ENCODE measurements around the gene TGFB3. TPM values are rescaled to one million over a fixed set of nuclear protein-coding genes. Genes with fewer than 3 reads are reported as not detected.
A peak's percentile ranks its signal among the peaks of the same experiment; 100 is the strongest.

TGFB3 gene
- total RNA-seq, 8 experiments from 2014 or later: 0.96 to 21.7 (median 3.6) TPM

DNA sequence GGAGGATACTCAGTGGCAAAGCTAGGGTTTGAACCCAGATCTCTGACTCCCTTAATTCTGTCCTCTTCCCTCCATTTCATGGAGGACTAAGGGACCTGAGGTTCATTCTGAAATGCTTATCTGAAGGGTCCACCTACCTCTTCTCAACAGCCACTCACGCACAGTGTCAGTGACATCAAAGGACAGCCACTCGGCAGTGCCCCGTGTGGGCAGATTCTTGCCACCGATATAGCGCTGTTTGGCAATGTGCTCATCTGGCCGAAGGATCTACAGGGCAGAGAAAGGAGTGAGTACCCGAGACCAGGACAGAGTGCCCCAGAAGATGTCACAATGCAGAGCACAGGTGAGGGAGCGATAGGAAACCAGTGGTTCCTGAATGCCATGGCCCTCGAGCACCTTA, 10.8 kb downstream of the TGFB3 start:
- WGBS, 10 experiments: 80 to 100% (median 91%) methylated on average over 1 to 7 of the region's 9 CpGs; no CpG with 5 or more reads in 2 of the 10 experiments
- no peak overlapping the region for H3K27ac ChIP-seq
- in situ Hi-C loops (cut with MboI; ENCODE audit: low pct_unique_long_range_greater_than_20kb in 2 of 9, low sequenced_read_pairs in 9 of 9, unreplicated experiment in 9 of 9): loop anchor here in 3 of 9 experiments (10.0 to 25.0 kb wide), 3 partner anchors 56 to 259 kb away; no protein-coding TSS in a partner anchor
- H3K4me1 ChIP-seq (replicated peaks in 1 of 2): peaks cover 0 to 3% of the 10 kb centered on the region in 2 donors
- H3K4me3 ChIP-seq: no peak overlapping the region
- ATAC-seq (replicated peaks in 6 of 8): no peak

DNA sequence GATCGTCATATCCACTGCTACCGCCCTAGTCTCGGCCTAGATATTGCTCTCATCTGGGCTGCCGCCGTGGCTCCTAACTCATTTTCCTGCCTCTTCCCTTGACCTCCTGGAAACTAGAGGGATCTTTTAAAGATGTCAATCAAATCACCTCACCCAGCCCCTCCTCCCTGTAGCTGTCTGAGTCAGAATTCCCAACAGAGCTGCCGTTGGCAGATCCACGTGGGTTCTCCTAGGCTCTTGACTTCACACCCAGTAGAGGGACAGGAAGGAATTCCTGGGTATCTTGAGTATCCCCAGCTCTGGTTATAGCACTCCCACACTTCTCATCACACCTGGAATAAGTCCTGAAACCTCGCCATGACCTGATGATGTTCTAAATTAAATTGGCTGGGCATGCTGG, 11.9 kb downstream of the TGFB3 start:
- peak in 1 of 8 experiments; percentile 33 for ATAC-seq (replicated peaks in 6 of 8)
- in situ Hi-C loops (cut with MboI; ENCODE audit: low pct_unique_long_range_greater_than_20kb in 2 of 9, low sequenced_read_pairs in 9 of 9, unreplicated experiment in 9 of 9): loop anchor here in 3 of 9 experiments (10.0 to 25.0 kb wide), 3 partner anchors 55 to 258 kb away; no protein-coding TSS in a partner anchor
- Histone ChIP-seq H3K4me3 (no peak overlapping the region), H3K4me1 (replicated peaks in 1 of 2) (peaks cover 0 to 3% of the 10 kb centered on the region in 2 donors), H3K27ac (no peak overlapping the region)
- 67 to 95% (median 73%) methylated on average over 3 to 7 of the region's 8 CpGs; no CpG with 5 or more reads in 5 of the 10 experiments for WGBS, 10 experiments

DNA sequence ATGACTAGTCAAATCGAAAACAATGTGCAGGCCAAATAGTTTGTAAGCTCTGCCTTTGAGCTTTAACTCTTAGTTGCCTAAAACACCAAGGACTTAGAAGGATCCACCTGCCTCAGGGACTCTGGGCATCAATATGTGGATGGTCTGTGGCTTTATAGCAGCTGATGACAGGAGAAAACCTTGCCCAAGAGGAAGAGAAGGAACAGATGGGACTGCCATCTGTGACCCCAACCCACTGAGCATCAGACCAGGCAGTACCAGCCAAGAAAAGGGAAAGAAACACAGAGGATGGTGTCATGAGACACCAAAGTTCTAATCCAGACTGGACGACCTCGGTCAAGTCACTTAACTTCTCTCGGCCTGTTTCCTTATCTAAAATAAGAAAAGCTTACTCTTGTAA, 12.7 kb downstream of the TGFB3 start:
- Histone ChIP-seq H3K4me1 (replicated peaks in 1 of 2) (peaks cover 0 to 3% of the 10 kb centered on the region in 2 donors), H3K27ac (no peak overlapping the region), H3K4me3 (no peak overlapping the region)
- 0 to 100% (median 83%) methylated on average over 1 to 4 of the region's 4 CpGs; no CpG with 5 or more reads in 1 of the 10 experiments for WGBS, 10 experiments
- in situ Hi-C loops (cut with MboI; ENCODE audit: low pct_unique_long_range_greater_than_20kb in 2 of 9, low sequenced_read_pairs in 9 of 9, unreplicated experiment in 9 of 9): loop anchor here in 1 of 9 experiments (25.0 kb wide), 1 partner anchor 257 kb away; no protein-coding TSS in a partner anchor
- no peak for ATAC-seq (replicated peaks in 6 of 8)

GRCh38 chr14:75968456-75968855, 13.3 kb downstream of the TGFB3 start:
- no peak overlapping the region for H3K4me3 ChIP-seq
- ATAC-seq (replicated peaks in 6 of 8): peak in 3 of 8 experiments; percentile 48 to 80 (median 52)
- in situ Hi-C loops (cut with MboI; ENCODE audit: low pct_unique_long_range_greater_than_20kb in 2 of 9, low sequenced_read_pairs in 9 of 9, unreplicated experiment in 9 of 9): loop anchor here in 1 of 9 experiments (25.0 kb wide), 1 partner anchor 256 kb away; no protein-coding TSS in a partner anchor
- H3K4me1 ChIP-seq (replicated peaks in 1 of 2): peaks cover 0 to 3% of the 10 kb centered on the region in 2 donors
- 10 to 80% (median 74%) methylated on average over 1 to 4 of the region's 4 CpGs; no CpG with 5 or more reads in 5 of the 10 experiments for WGBS, 10 experiments
- H3K27ac ChIP-seq: no peak overlapping the region

DNA sequence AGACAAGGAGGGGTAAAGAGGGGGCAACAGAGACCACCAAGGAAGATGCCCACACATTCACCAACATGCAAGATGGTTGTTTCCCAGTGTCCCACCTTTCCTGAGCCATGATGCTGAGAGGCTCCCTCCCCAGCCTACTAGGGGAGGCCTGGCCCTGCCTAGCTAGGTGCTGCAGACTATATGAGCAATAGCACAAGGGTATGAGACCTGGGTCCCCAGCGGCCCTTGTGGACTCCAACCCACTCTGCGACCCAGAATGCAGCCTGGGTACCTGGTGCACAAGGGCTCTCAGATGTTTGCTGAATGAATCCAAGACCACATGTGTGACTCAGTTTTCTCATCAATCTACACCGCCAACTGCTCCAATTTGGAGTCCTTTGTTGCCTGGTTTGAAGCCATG, 13.9 kb downstream of the TGFB3 start:
- Histone ChIP-seq H3K4me3 (no peak overlapping the region), H3K4me1 (replicated peaks in 1 of 2) (no peaks in the 10 kb centered on the region), H3K27ac (no peak overlapping the region)
- ATAC-seq (replicated peaks in 6 of 8): no peak
- 80 to 100% (median 100%) methylated on average over 1 to 2 of the region's 3 CpGs; no CpG with 5 or more reads in 6 of the 10 experiments for WGBS, 10 experiments
- in situ Hi-C loops (cut with MboI; ENCODE audit: low pct_unique_long_range_greater_than_20kb in 2 of 9, low sequenced_read_pairs in 9 of 9, unreplicated experiment in 9 of 9): loop anchor here in 1 of 9 experiments (25.0 kb wide), 1 partner anchor 256 kb away; no protein-coding TSS in a partner anchor

DNA sequence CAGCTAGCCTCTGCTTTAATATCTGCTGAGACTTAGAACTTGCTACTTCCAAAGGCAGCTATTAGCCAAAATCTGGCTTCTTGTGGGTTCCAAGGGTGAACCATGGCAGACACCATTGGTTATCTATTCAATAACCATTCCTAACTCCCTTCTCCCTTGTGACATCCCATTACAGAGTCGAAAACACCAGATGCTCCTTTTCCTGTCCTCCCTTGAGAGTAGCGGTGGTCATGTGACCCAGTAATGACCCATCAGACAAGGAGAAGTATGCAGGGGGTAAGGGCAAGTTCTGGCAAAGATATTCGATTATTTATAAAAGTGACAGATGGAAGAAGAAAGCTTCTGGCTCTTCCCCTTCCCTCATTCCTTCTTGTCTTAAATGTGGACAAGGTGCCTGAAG, 20.1 kb downstream of the TGFB3 start:
- no peak overlapping the region for H3K27ac ChIP-seq
- in situ Hi-C loops (cut with MboI; ENCODE audit: low pct_unique_long_range_greater_than_20kb in 2 of 9, low sequenced_read_pairs in 9 of 9, unreplicated experiment in 9 of 9): loop anchor here in 1 of 9 experiments (25.0 kb wide), 1 partner anchor 249 kb away; no protein-coding TSS in a partner anchor
- 68 to 90% (median 83%) methylated on average over 3 of the region's 3 CpGs; no CpG with 5 or more reads in 4 of the 10 experiments for WGBS, 10 experiments
- H3K4me1 ChIP-seq (replicated peaks in 1 of 2): no peaks in the 10 kb centered on the region
- ATAC-seq (replicated peaks in 6 of 8): no peak
- H3K4me3 ChIP-seq: no peak overlapping the region

DNA sequence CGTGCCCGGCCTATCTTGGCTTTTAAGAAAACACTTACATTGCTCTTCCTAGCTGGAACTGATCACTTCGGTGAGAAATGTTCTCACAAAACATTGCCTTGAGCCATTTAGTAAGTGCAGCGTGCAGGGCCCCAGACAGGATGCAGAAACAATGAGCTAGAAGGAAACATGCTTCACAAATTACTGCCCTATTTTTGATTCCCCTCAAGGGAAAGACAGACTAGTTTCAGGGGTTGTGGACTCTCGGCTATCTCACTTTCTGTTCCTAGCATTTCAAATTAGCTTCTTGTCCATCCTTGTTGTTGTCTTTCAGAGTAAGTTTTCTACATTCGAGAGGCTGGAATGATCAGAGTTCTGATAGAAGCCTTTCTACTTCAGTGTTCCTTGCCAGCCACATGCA, 21.6 kb downstream of the TGFB3 start:
- Histone ChIP-seq H3K27ac (no peak overlapping the region), H3K4me1 (replicated peaks in 1 of 2) (no peaks in the 10 kb centered on the region), H3K4me3 (no peak overlapping the region)
- WGBS, 10 experiments: 80 to 100% (median 93%) methylated on average over 1 to 4 of the region's 6 CpGs; no CpG with 5 or more reads in 3 of the 10 experiments
- in situ Hi-C loops (cut with MboI; ENCODE audit: low pct_unique_long_range_greater_than_20kb in 2 of 9, low sequenced_read_pairs in 9 of 9, unreplicated experiment in 9 of 9): loop anchor here in 1 of 9 experiments (25.0 kb wide), 1 partner anchor 248 kb away; no protein-coding TSS in a partner anchor
- no peak for ATAC-seq (replicated peaks in 6 of 8)

GRCh38 chr14:75959031-75959430, 22.8 kb downstream of the TGFB3 start:
- H3K4me3 ChIP-seq: no peak overlapping the region
- no peak for ATAC-seq (replicated peaks in 6 of 8)
- H3K4me1 ChIP-seq (replicated peaks in 1 of 2): no peaks in the 10 kb centered on the region
- no peak overlapping the region for H3K27ac ChIP-seq
- WGBS, 10 experiments: 80 to 100% (median 88%) methylated on average over 1 to 5 of the region's 9 CpGs; no CpG with 5 or more reads in 4 of the 10 experiments
- in situ Hi-C loops (cut with MboI; ENCODE audit: low pct_unique_long_range_greater_than_20kb in 2 of 9, low sequenced_read_pairs in 9 of 9, unreplicated experiment in 9 of 9): loop anchor here in 1 of 9 experiments (25.0 kb wide), 1 partner anchor 247 kb away; no protein-coding TSS in a partner anchor

- in situ Hi-C loops (cut with MboI; ENCODE audit: low pct_unique_long_range_greater_than_20kb in 2 of 9, low sequenced_read_pairs in 9 of 9, unreplicated experiment in 9 of 9): loop anchor here in 1 of 9 experiments (25.0 kb wide), 1 partner anchor 240 kb away; no protein-coding TSS in a partner anchor
- no peak overlapping the region for H3K4me3 ChIP-seq
- WGBS, 10 experiments: 84 to 100% (median 96%) methylated on average over 2 to 3 of the region's 3 CpGs
- ATAC-seq (replicated peaks in 6 of 8): no peak
- H3K4me1 ChIP-seq (replicated peaks in 1 of 2): no peaks in the 10 kb centered on the region
- H3K27ac ChIP-seq: no peak overlapping the region
These were observed 29.3 kb downstream of the TGFB3 start for GRCh38 chr14:75952489-75952888.

GRCh38 chr14:75946785-75947184, 35.0 kb downstream of the TGFB3 start:
- in situ Hi-C loops (cut with MboI; ENCODE audit: low pct_unique_long_range_greater_than_20kb in 2 of 9, low sequenced_read_pairs in 9 of 9, unreplicated experiment in 9 of 9): no loop called here
- ATAC-seq (replicated peaks in 6 of 8): no peak
- Histone ChIP-seq H3K4me3 (no peak overlapping the region), H3K27ac (no peak overlapping the region), H3K4me1 (replicated peaks in 1 of 2) (no peaks in the 10 kb centered on the region)
- WGBS, 10 experiments: 72 to 100% (median 83%) methylated on average over 1 to 5 of the region's 5 CpGs

DNA sequence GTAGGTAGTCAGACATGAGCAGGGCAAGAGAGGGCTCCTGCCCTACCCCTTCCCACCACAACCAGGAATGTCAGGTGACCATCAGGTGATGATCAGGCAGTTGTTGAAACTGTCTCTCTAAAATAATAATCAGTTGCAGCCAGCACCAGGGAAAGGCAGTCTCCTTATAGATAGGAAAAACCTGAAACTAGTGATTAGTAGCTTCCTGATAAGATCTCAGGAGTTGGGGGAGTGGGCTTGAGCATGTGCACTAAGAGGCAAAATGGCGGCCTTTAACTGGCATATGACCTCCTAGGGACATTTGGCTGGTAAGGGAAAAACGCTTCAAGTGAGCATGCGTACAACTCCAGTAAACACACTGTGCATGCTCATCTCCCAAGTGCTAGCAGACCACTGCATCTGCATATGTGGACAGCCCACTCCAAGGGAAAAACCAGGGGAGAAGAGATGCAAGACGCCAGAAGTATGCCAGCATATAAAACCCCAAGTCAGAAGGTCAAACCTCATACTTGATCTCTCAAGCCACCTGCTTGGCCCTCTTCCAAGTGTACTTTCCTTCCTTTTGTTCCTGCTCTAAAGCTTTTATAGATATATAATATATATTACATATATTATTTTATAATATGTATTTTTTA, 37.1 kb downstream of the TGFB3 start:
- Histone ChIP-seq H3K27ac (no peak overlapping the region), H3K4me1 (replicated peaks in 1 of 2) (no peaks in the 10 kb centered on the region), H3K4me3 (no peak overlapping the region)
- WGBS, 10 experiments: 74 to 100% (median 96%) methylated on average over 1 to 3 of the region's 4 CpGs; no CpG with 5 or more reads in 4 of the 10 experiments
- ATAC-seq (replicated peaks in 6 of 8): no peak
- in situ Hi-C loops (cut with MboI; ENCODE audit: low pct_unique_long_range_greater_than_20kb in 2 of 9, low sequenced_read_pairs in 9 of 9, unreplicated experiment in 9 of 9): no loop called here

DNA sequence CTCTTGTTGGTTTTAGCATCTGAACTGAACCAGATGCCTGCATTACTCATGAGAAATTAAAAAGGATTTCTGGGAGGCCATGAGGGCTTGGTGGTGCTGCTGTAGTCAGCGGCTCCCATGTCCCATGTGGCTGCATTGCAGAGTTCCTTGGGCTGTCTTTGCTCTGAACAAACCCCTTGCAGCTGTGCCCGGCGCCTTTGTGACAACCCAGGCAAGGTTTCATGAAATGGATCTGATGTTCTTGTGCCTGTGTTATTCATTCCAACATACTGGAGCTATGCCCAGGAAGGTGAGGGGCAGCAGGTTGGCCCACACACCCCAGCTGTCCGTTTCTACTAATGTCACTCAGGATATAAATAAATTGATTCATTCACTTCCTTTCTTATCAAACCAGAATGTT, 40.8 kb downstream of the TGFB3 start:
- in situ Hi-C loops (cut with MboI; ENCODE audit: low pct_unique_long_range_greater_than_20kb in 2 of 9, low sequenced_read_pairs in 9 of 9, unreplicated experiment in 9 of 9): no loop called here

DNA sequence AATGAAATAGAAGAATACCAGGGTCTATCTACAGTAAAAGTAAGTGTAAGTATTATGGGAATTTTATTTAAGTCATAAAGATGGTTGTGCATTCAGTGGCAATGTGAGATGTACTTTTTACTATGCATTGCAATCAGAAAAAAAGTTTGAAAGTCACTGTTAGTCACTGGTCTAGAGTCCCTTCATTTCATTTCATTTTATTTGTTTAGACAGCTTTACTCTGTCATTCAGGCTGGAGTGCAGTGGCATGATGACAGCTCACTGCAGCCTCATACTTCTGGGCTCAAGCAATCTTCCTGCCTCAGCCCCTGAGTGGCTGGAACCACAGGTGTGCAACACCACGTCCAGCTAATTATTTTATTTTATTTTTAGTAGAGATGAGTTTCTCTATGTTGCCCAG, 42.6 kb downstream of the TGFB3 start:
- ATAC-seq (replicated peaks in 6 of 8): no peak
- no peak overlapping the region for H3K27ac ChIP-seq
- in situ Hi-C loops (cut with MboI; ENCODE audit: low pct_unique_long_range_greater_than_20kb in 2 of 9, low sequenced_read_pairs in 9 of 9, unreplicated experiment in 9 of 9): no loop called here
- H3K4me1 ChIP-seq (replicated peaks in 1 of 2): no peaks in the 10 kb centered on the region
- no peak overlapping the region for H3K4me3 ChIP-seq
- WGBS, 10 experiments: 63 to 100% (median 71%) methylated on average over 1 of the region's 1 CpG; no CpG with 5 or more reads in 7 of the 10 experiments

More for the DNA sequence above, 40.8 kb downstream of the TGFB3 start:
- Histone ChIP-seq H3K4me1 (replicated peaks in 1 of 2) (no peaks in the 10 kb centered on the region), H3K27ac (no peak overlapping the region), H3K4me3 (no peak overlapping the region)
- WGBS, 10 experiments: 33 to 100% (median 97%) methylated on average over 1 to 4 of the region's 4 CpGs; no CpG with 5 or more reads in 1 of the 10 experiments
- ATAC-seq (replicated peaks in 6 of 8): peak in 2 of 8 experiments; percentile 27 to 31
